Subcutaneous abdominal adipose tissue (tissue), 5 donors: ENCODE measurements around the gene ZFP64.

ENCODE experiments used
- H3K27ac ChIP-seq: one replicate; pipeline ENCODE4 v1.7.0; 2013; ENCODE audit warnings: low read depth, mild to moderate bottlenecking, inconsistent platforms, low read length, moderate library complexity
- H3K27me3 ChIP-seq, 5 donors: one replicate each; pipeline ENCODE4 v1.7.0; 2013; ENCODE audit warnings: low read length in 5 of 5, inconsistent platforms in 1 of 5; ENCODE audit not compliant: control insufficient read depth in 5 of 5, insufficient read depth in 4 of 5
- H3K36me3 ChIP-seq, 5 donors: one replicate each; pipeline ENCODE4 v1.7.0; 2013; ENCODE audit warnings: low read length in 5 of 5; ENCODE audit not compliant: control insufficient read depth in 5 of 5, insufficient read depth in 5 of 5
- H3K4me1 ChIP-seq, 5 donors: one replicate each; pipeline ENCODE4 v1.7.0; 2013; ENCODE audit warnings: low read length in 5 of 5, mild to moderate bottlenecking in 3 of 5, moderate library complexity in 1 of 5; ENCODE audit not compliant: control insufficient read depth in 5 of 5, insufficient read depth in 5 of 5
- H3K4me3 ChIP-seq, 5 donors: one replicate each; pipeline ENCODE4 v1.7.0; 2013; ENCODE audit warnings: low read length in 5 of 5, low read depth in 1 of 5
- H3K9ac ChIP-seq, 5 donors: one replicate each; pipeline ENCODE4 v1.7.0; 2013; ENCODE audit warnings: low read length in 5 of 5, mild to moderate bottlenecking in 4 of 5, moderate library complexity in 3 of 5
- H3K9me3 ChIP-seq, 5 donors: one replicate each; pipeline ENCODE4 v1.7.0; 2013; ENCODE audit warnings: low read length in 5 of 5; ENCODE audit not compliant: control insufficient read depth in 5 of 5
- donor health status: healthy.
- donor health status: healthy.
- donor health status: healthy.
- donor health status: healthy.
- donor health status: healthy.

Gene ZFP64

DNA sequence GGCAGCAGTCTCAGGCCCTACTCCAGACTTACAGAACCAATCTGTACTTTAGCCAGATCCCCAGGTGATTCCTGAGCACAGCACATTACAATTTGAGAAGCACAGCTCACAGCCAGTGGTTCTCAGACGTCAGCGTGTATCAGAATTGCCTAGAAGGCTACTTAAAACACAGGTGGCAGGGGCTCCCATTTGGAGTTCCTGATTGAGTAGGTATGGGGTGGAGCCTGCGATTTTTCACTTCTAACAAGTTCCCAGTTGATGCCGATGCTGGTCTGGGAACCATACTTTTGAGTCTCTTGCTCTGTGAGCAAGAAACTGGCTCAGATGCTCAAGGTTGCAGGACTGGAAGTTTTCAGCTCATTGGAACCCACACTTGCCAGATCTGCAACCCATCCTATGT, 89.5 kb downstream of the ZFP64 start:
- Histone ChIP-seq H3K9ac (no peak overlapping the region), H3K4me3 (no peak overlapping the region), H3K4me1 (peaks cover 0 to 30% (median 26%) of the 10 kb centered on the region in 5 donors), H3K27ac (no peak overlapping the region), H3K27me3 (peaks cover 23 to 32% (median 29%) of the 10 kb centered on the region in 5 donors), H3K9me3 (no peaks in the 10 kb centered on the region), H3K36me3 (peaks cover 0 to 5% (median 3%) of the 10 kb centered on the region in 5 donors)
